HCT116 (cell line): ENCODE results near the gene DRG2. TPM values are rescaled to one million over a fixed set of nuclear protein-coding genes. Genes with fewer than 3 reads are reported as not detected.

Experiments used
- ATAC-seq: fragments of 200-7000 bp; cut with Tn5 transposase; 2 replicates; pipeline ENCODE4 v1.9.1; 2020; ENCODE audit warnings: mild to moderate bottlenecking, moderate library complexity
- BruUV-seq: library from RNA; stranded (reverse); fragments of 400-500 nt; replicated peaks from 2 replicates; lab custom pipeline; 2021; lab: Mats Ljungman, UMichigan
- CTCF ChIA-PET: fragments of 300-600 bp; sonication (Branson Sonifier 250); formaldehyde crosslinking; loops from one replicate; lab custom pipeline; 2021; ENCODE audit warnings: antibody characterized with exemption; lab: Charles Lee
- POLR2A ChIA-PET: fragments of 300-600, 350-600 bp; sonication (Branson Sonifier 250); formaldehyde crosslinking; loops from one replicate; lab custom pipeline; 2021; ENCODE audit warnings: antibody characterized with exemption; lab: Charles Lee
- RAD21 ChIA-PET, 2 experiments: fragments of 300-600 bp; sonication (Branson Sonifier 250); formaldehyde crosslinking; loops; one replicate each; lab custom pipeline; 2023; ENCODE audit warnings: low total read pairs in 2 of 2; ENCODE audit not compliant: uncharacterized antibody in 2 of 2, unreplicated experiment in 2 of 2, low non-redundant PET in 1 of 2; lab: Charles Lee
- DNase-seq: peaks from one replicate; pipeline ENCODE4 v3.0.0-alpha.2; 2010; ENCODE audit warnings: low read depth, low spot score
- H2AFZ ChIP-seq: fragments of 200-600 bp; shearing (Covaris generic), sonication (generic); 2 replicates; pipeline ENCODE4 v1.6.1; 2017; ENCODE audit warnings: low read depth, mixed run types, mixed read lengths, antibody characterized with exemption, low read length; ENCODE audit not compliant: poor library complexity, severe bottlenecking
- H3K27ac ChIP-seq: 2 replicates; pipeline ENCODE4 v1.5.1; 2012; ENCODE audit warnings: low read depth, low read length
- H3K27me3 ChIP-seq: fragments of 200-600 bp; sonication (generic); 2 replicates; pipeline ENCODE4 v1.6.1; 2016; ENCODE audit warnings: mixed run types, low read length, mixed read lengths; ENCODE audit not compliant: insufficient read depth
- H3K36me3 ChIP-seq, 2 experiments: fragments of 200-500 bp in 1 of 2; fragments of 200-600 bp in 1 of 2; sonication (Bioruptor generic) in 1 of 2; sonication (generic) in 1 of 2; 2 replicates each; pipeline versions ENCODE4 v1.5.1 to v1.6.1; 2014 to 2016; ENCODE audit warnings: low read length in 2 of 2, inconsistent platforms in 1 of 2, mixed read lengths in 1 of 2, mixed run types in 1 of 2; ENCODE audit not compliant: insufficient read depth in 2 of 2, control insufficient read depth in 1 of 2
- H3K4me1 ChIP-seq, 2 experiments: fragments of 200-600 bp in 1 of 2; sonication (generic) in 1 of 2; 2 replicates each; pipeline versions ENCODE4 v1.5.1 to v1.6.1; 2012 to 2017; ENCODE audit warnings: low read length in 2 of 2, inconsistent platforms in 1 of 2, mild to moderate bottlenecking in 1 of 2, mixed read lengths in 1 of 2, mixed run types in 1 of 2, moderate library complexity in 1 of 2; ENCODE audit not compliant: insufficient read depth in 2 of 2, control insufficient read depth in 1 of 2
- H3K4me2 ChIP-seq: fragments of 200-600 bp; sonication (generic); 2 replicates; pipeline ENCODE4 v1.6.1; 2017; ENCODE audit warnings: mixed run types, low read length, mixed read lengths
- H3K4me3 ChIP-seq, 2 experiments: fragments of 200-600 bp in 1 of 2; sonication (generic) in 1 of 2; replicated peaks in 1 of 2; 2 replicates each; pipeline ENCODE4 v1.5.1; 2011 to 2016; ENCODE audit warnings: low read length in 2 of 2, control low read depth in 1 of 2, low read depth in 1 of 2, mild to moderate bottlenecking in 1 of 2, mixed read lengths in 1 of 2, mixed run types in 1 of 2
- H3K79me2 ChIP-seq: fragments of 200-600 bp; sonication (generic); 2 replicates; pipeline ENCODE4 v1.6.1; 2017; ENCODE audit warnings: mild to moderate bottlenecking, mixed run types, low read length, moderate library complexity, mixed read lengths; ENCODE audit not compliant: insufficient read depth
- H3K9ac ChIP-seq: fragments of 200-600 bp; sonication (generic); 2 replicates; pipeline ENCODE4 v1.6.1; 2016; ENCODE audit warnings: low read length, mixed read lengths
- H3K9me2 ChIP-seq: fragments of 200-600 bp; sonication (generic), shearing (Covaris generic); 2 replicates; pipeline ENCODE4 v1.6.1; 2017; ENCODE audit warnings: mixed run types, mild to moderate bottlenecking, moderate library complexity; ENCODE audit not compliant: insufficient read depth
- H3K9me3 ChIP-seq, 2 experiments: fragments of 200-500 bp in 1 of 2; fragments of 200-600 bp in 1 of 2; sonication (Bioruptor generic) in 1 of 2; sonication (generic) in 1 of 2; 2 replicates each; pipeline ENCODE4 v1.6.1; 2014 to 2017; ENCODE audit warnings: low read length in 2 of 2, mixed read lengths in 2 of 2, inconsistent platforms in 1 of 2, low read depth in 1 of 2, mild to moderate bottlenecking in 1 of 2, mixed run types in 1 of 2, moderate library complexity in 1 of 2; ENCODE audit not compliant: control insufficient read depth in 1 of 2, insufficient read depth in 1 of 2
- H4K20me1 ChIP-seq: fragments of 200-600 bp; sonication (generic), shearing (Covaris generic); 2 replicates; pipeline ENCODE4 v1.6.1; 2017; ENCODE audit warnings: mixed run types, mild to moderate bottlenecking, moderate library complexity; ENCODE audit not compliant: insufficient read depth
- CBX3 ChIP-seq: IDR thresholded peaks from 2 replicates; pipeline ENCODE4 v1.6.1; 2012; ENCODE audit warnings: low read depth
- CEBPB ChIP-seq: IDR thresholded peaks from 2 replicates; pipeline ENCODE4 v1.6.1; 2012; ENCODE audit warnings: low read depth
- EGR1 ChIP-seq: IDR thresholded peaks from 2 replicates; pipeline ENCODE4 v1.6.1; 2012; ENCODE audit warnings: low read depth
- ELF1 ChIP-seq: IDR thresholded peaks from 2 replicates; pipeline ENCODE4 v1.6.1; 2012; ENCODE audit warnings: low read depth, borderline replicate concordance
- EZH2 ChIP-seq: fragments of 200-600 bp; sonication (generic); IDR thresholded peaks from 2 replicates; pipeline ENCODE4 v1.6.1; 2017; ENCODE audit warnings: antibody characterized with exemption, mixed run types
- EZH2phosphoT487 ChIP-seq: fragments of 200-600 bp; IDR thresholded peaks from 2 replicates; pipeline ENCODE4 v1.6.1; 2018; ENCODE audit warnings: antibody characterized with exemption, borderline replicate concordance
- JUND ChIP-seq: IDR thresholded peaks from 2 replicates; pipeline ENCODE4 v1.6.1; 2012
- POLR2AphosphoS5 ChIP-seq: IDR thresholded peaks from 2 replicates; pipeline ENCODE4 v1.6.1; 2011; ENCODE audit warnings: mild to moderate bottlenecking, low read depth, low read length, moderate library complexity
- RAD21 ChIP-seq: IDR thresholded peaks from 2 replicates; pipeline ENCODE4 v1.6.1; 2012; ENCODE audit warnings: low read depth, mild to moderate bottlenecking
- SIN3A ChIP-seq: IDR thresholded peaks from 2 replicates; pipeline ENCODE4 v1.6.1; 2012; ENCODE audit warnings: low read depth
- SP1 ChIP-seq: IDR thresholded peaks from 2 replicates; pipeline ENCODE4 v1.6.1; 2012; ENCODE audit warnings: low read depth
- SRF ChIP-seq: IDR thresholded peaks from 2 replicates; pipeline ENCODE4 v1.6.1; 2012; ENCODE audit warnings: low read depth
- TCF7L2 ChIP-seq: IDR thresholded peaks from 2 replicates; pipeline ENCODE4 v1.7.0; 2011; ENCODE audit warnings: borderline replicate concordance, inconsistent platforms; ENCODE audit not compliant: insufficient read depth, insufficient read length; ENCODE audit errors: extremely low read depth
- ZFX ChIP-seq: fragments of 450-650 bp; IDR thresholded peaks from 2 replicates; pipeline ENCODE4 v1.6.1; 2017
- intact Hi-C: fragments of 100-400 bp; cut with micrococcal nuclease; formaldehyde crosslinking; loops from 2 replicates; pipeline ENCODE4 v1.10.0; 2022
- total RNA-seq: library from RNA; stranded (reverse); gene quantifications from one replicate; pipeline ENCODE4 v1.2.1, GENCODE V29; 2021; ENCODE audit not compliant: unreplicated experiment
- TF ChIP-seq, protein P1 (sequence below): IDR thresholded peaks from 2 replicates; pipeline ENCODE4 v1.6.1; 2012
- TF ChIP-seq, protein P2 (sequence below): IDR thresholded peaks from 2 replicates; pipeline ENCODE4 v1.6.1; 2011; ENCODE audit warnings: mild to moderate bottlenecking, low read length, moderate library complexity; ENCODE audit not compliant: insufficient replicate concordance; ENCODE audit errors: extremely low read depth
- TF ChIP-seq, protein P3 (sequence below): IDR thresholded peaks from 2 replicates; pipeline ENCODE4 v1.6.1; 2012; ENCODE audit warnings: low read depth
- TF ChIP-seq, protein P4 (sequence below), 3 experiments: fragments of 200-600 bp in 1 of 3; sonication (generic) in 1 of 3; IDR thresholded peaks in 2 of 3; conservative IDR thresholded peaks in 1 of 3; 2 replicates each; pipeline ENCODE4 v1.5.1; 2012 to 2017; ENCODE audit warnings: low read depth in 2 of 3, low read length in 2 of 3, antibody characterized with exemption in 1 of 3, borderline replicate concordance in 1 of 3, control low read depth in 1 of 3, mild to moderate bottlenecking in 1 of 3, mixed read lengths in 1 of 3, mixed run types in 1 of 3, moderate library complexity in 1 of 3; ENCODE audit not compliant: insufficient read depth in 1 of 3

Gene DRG2
- total RNA-seq, 1 experiment from 2014 or later = 41.0 TPM

DNA sequence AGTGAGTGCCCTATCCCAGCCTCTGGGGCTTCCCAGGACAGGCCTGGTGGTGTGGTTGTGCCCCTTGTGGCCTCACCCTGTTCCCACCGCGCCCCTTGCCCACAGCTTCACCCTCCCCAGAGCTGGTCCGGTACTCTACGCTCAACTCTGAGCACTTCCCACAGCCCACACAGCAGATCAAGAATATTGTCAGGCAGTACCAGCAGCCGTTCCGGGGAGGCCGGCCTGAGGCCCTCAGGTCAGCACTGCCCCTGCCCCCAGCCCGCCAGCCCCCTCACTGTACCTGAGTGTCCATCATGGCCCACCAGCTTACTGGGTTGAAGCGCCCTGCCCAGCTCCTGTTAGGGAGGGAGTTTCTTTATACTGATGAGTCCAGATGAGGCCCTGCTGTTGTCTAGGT, 63.5 kb downstream of the DRG2 start:
- BruUV-seq = no TSS peak
- CTCF ChIA-PET = no interaction called here
- TF ChIP-seq, protein P1, sequence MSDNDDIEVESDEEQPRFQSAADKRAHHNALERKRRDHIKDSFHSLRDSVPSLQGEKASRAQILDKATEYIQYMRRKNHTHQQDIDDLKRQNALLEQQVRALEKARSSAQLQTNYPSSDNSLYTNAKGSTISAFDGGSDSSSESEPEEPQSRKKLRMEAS = no peak
- TF ChIP-seq SP1 = no peak
- TF ChIP-seq, protein P2, sequence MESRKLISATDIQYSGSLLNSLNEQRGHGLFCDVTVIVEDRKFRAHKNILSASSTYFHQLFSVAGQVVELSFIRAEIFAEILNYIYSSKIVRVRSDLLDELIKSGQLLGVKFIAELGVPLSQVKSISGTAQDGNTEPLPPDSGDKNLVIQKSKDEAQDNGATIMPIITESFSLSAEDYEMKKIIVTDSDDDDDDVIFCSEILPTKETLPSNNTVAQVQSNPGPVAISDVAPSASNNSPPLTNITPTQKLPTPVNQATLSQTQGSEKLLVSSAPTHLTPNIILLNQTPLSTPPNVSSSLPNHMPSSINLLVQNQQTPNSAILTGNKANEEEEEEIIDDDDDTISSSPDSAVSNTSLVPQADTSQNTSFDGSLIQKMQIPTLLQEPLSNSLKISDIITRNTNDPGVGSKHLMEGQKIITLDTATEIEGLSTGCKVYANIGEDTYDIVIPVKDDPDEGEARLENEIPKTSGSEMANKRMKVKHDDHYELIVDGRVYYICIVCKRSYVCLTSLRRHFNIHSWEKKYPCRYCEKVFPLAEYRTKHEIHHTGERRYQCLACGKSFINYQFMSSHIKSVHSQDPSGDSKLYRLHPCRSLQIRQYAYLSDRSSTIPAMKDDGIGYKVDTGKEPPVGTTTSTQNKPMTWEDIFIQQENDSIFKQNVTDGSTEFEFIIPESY = no peak
- TF ChIP-seq EZH2 = no peak
- TF ChIP-seq TCF7L2 = no peak
- TF ChIP-seq ZFX = no peak
- no peak for TF ChIP-seq SIN3A
- no peak for TF ChIP-seq JUND
- no peak for TF ChIP-seq CEBPB
- TF ChIP-seq, protein P3, sequence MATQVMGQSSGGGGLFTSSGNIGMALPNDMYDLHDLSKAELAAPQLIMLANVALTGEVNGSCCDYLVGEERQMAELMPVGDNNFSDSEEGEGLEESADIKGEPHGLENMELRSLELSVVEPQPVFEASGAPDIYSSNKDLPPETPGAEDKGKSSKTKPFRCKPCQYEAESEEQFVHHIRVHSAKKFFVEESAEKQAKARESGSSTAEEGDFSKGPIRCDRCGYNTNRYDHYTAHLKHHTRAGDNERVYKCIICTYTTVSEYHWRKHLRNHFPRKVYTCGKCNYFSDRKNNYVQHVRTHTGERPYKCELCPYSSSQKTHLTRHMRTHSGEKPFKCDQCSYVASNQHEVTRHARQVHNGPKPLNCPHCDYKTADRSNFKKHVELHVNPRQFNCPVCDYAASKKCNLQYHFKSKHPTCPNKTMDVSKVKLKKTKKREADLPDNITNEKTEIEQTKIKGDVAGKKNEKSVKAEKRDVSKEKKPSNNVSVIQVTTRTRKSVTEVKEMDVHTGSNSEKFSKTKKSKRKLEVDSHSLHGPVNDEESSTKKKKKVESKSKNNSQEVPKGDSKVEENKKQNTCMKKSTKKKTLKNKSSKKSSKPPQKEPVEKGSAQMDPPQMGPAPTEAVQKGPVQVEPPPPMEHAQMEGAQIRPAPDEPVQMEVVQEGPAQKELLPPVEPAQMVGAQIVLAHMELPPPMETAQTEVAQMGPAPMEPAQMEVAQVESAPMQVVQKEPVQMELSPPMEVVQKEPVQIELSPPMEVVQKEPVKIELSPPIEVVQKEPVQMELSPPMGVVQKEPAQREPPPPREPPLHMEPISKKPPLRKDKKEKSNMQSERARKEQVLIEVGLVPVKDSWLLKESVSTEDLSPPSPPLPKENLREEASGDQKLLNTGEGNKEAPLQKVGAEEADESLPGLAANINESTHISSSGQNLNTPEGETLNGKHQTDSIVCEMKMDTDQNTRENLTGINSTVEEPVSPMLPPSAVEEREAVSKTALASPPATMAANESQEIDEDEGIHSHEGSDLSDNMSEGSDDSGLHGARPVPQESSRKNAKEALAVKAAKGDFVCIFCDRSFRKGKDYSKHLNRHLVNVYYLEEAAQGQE = no peak
- TF ChIP-seq RAD21 = no peak
- TF ChIP-seq ELF1 = no peak
- TF ChIP-seq, protein P4, sequence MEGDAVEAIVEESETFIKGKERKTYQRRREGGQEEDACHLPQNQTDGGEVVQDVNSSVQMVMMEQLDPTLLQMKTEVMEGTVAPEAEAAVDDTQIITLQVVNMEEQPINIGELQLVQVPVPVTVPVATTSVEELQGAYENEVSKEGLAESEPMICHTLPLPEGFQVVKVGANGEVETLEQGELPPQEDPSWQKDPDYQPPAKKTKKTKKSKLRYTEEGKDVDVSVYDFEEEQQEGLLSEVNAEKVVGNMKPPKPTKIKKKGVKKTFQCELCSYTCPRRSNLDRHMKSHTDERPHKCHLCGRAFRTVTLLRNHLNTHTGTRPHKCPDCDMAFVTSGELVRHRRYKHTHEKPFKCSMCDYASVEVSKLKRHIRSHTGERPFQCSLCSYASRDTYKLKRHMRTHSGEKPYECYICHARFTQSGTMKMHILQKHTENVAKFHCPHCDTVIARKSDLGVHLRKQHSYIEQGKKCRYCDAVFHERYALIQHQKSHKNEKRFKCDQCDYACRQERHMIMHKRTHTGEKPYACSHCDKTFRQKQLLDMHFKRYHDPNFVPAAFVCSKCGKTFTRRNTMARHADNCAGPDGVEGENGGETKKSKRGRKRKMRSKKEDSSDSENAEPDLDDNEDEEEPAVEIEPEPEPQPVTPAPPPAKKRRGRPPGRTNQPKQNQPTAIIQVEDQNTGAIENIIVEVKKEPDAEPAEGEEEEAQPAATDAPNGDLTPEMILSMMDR (IDR thresholded peaks at IDR 0.05 in 2 of 3, conservative IDR thresholded peaks at IDR 0.05 in 1 of 3; ENCODE audit: borderline replicate concordance in 1 of 3, insufficient read depth in 1 of 3, low read depth in 2 of 3, low read length in 2 of 3) = no peak
- no peak for TF ChIP-seq EGR1
- no peak for TF ChIP-seq EZH2phosphoT487
- TF ChIP-seq POLR2AphosphoS5 = no peak
- TF ChIP-seq CBX3 = no peak
- TF ChIP-seq SRF = no peak
- TF ChIP-seq, all 23 proteins: peak for 0
- Histone ChIP-seq H3K4me2 (no peak overlapping the region), H3K27me3 (no peaks in the 10 kb centered on the region), H2AFZ (no peak overlapping the region), H4K20me1 (no peaks in the 10 kb centered on the region), H3K9me3 (no peaks in the 10 kb centered on the region), H3K4me1 (peaks cover 13 to 26% of the 10 kb centered on the region in 2 experiments), H3K79me2 (no peaks in the 10 kb centered on the region), H3K27ac (no peak overlapping the region), H3K9ac (no peak overlapping the region), H3K9me2 (no peaks in the 10 kb centered on the region), H3K4me3 (no peak overlapping the region), H3K36me3 (no peaks in the 10 kb centered on the region)
- DNase-seq (no peak), ATAC-seq (no peak)
- POLR2A ChIA-PET = no interaction called here
- RAD21 ChIA-PET = no interaction called here
- intact Hi-C loops = no loop called here
